ENCODE measurements around the gene ZSCAN2.

Gene ZSCAN2

DNA sequence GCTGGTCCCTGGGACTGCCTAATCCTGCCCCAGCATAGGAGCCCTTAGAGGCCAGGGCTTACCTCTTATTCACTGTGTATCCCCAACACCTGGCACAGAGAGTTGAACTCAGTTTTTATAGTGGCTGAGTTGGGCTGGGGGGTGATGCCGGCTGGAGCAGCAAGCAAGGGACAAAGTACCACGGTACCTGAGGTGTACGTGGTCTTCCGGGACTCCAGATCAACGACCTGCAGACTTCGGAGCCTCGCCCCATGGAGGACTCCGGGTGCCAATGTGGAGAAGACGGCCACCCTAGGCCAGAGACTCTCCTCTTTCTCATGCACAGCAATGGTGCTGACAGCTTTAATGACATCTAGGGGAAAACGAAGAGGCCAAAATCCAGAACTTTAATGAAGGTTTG lies 45.2 kb downstream of the ZSCAN2 start:
- no peak overlapping the region for H3K4me3 ChIP-seq (ENCODE audit: low read depth, low read length)
- TF ChIP-seq, protein P1, sequence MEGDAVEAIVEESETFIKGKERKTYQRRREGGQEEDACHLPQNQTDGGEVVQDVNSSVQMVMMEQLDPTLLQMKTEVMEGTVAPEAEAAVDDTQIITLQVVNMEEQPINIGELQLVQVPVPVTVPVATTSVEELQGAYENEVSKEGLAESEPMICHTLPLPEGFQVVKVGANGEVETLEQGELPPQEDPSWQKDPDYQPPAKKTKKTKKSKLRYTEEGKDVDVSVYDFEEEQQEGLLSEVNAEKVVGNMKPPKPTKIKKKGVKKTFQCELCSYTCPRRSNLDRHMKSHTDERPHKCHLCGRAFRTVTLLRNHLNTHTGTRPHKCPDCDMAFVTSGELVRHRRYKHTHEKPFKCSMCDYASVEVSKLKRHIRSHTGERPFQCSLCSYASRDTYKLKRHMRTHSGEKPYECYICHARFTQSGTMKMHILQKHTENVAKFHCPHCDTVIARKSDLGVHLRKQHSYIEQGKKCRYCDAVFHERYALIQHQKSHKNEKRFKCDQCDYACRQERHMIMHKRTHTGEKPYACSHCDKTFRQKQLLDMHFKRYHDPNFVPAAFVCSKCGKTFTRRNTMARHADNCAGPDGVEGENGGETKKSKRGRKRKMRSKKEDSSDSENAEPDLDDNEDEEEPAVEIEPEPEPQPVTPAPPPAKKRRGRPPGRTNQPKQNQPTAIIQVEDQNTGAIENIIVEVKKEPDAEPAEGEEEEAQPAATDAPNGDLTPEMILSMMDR (IDR thresholded peaks at IDR 0.05; ENCODE audit: low read depth, low read length), result no peak
- no peaks in the 10 kb centered on the region for H3K9me3 ChIP-seq
- no peak for DNase-seq
- no peaks in the 10 kb centered on the region for H3K4me1 ChIP-seq
- no peaks in the 10 kb centered on the region for H3K27me3 ChIP-seq
- peaks cover 64% of the 10 kb centered on the region for H3K36me3 ChIP-seq

DNA sequence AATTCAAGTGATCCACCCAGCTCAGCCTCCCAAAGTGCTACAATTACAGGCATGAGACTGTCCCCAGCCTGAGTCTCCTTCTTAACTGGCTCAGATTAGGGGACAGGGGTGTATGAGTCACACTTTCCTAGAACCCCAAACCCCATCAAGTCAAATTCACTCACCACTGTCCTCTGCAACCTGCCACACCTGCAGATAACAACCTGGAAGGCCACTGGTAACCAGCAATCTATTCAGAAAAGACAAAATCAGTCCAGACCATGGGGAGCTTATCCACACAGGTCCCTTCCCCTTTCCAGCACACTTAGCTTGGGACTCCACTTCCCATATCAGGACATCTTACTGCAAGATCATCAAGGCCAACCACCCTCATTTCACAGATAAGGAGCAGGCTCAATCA lies 46.9 kb downstream of the ZSCAN2 start:
- TF ChIP-seq, protein P1 (IDR thresholded peaks at IDR 0.05; ENCODE audit: low read depth, low read length), result no peak
- H3K4me3 ChIP-seq (ENCODE audit: low read depth, low read length), result no peak overlapping the region
- DNase-seq, result no peak
- H3K9me3 ChIP-seq, result no peaks in the 10 kb centered on the region
- no peaks in the 10 kb centered on the region for H3K4me1 ChIP-seq
- H3K36me3 ChIP-seq, result peaks cover 76% of the 10 kb centered on the region
- no peaks in the 10 kb centered on the region for H3K27me3 ChIP-seq

DNA sequence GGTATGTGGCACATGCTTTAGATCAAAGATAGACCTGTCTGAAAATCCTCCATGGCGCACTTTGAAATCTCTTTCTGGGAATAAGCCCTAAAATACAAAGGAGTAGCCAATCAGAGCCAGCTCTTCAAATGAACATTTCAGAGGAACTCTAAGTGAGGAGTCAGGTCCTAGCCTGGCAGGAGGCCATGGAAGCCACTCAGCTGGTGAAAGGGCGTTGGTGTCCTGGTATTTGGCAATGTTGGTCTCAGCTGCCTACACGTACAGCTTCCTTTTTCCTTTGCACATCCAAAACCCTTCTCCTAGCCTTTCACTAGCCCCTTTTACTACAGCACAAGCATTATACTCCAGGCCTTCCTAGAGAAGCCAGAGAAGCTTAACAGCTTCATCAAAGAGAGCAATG lies 47.7 kb downstream of the ZSCAN2 start:
- DNase-seq, result no peak

DNA sequence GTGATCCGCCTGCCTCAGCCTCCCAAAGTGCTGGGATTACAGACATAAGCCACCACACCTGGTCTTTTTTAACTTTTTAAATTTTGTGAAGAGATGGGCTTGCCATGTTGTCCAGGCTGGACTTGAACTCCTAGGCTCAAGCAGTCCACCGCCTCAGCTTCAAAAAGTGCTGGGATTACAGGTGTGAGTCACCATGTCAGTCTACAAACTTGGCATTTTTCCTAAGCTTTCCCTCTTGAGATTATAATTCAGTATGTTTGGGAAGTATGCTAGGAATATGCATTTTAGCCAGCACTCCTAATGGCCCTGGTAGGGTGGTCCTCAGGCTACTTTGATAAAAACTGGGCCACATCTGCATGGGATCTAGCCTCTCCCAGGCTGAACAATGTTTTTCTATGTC lies 48.9 kb downstream of the ZSCAN2 start:
- peaks cover 71% of the 10 kb centered on the region for H3K36me3 ChIP-seq
- no peaks in the 10 kb centered on the region for H3K9me3 ChIP-seq
- peaks cover 3% of the 10 kb centered on the region; the same call in 1 of the 2 replicates for H3K4me1 ChIP-seq
- TF ChIP-seq, protein P1 (IDR thresholded peaks at IDR 0.05; ENCODE audit: low read depth, low read length), result no peak
- H3K4me3 ChIP-seq (ENCODE audit: low read depth, low read length), result no peak overlapping the region
- no peaks in the 10 kb centered on the region for H3K27me3 ChIP-seq
- DNase-seq, result no peak

More for the DNA sequence above, 47.7 kb downstream of the ZSCAN2 start:
- H3K4me3 ChIP-seq (ENCODE audit: low read depth, low read length), result no peak overlapping the region
- TF ChIP-seq, protein P1 (IDR thresholded peaks at IDR 0.05; ENCODE audit: low read depth, low read length), result no peak
- H3K4me1 ChIP-seq, result peaks cover 3% of the 10 kb centered on the region; the same call in 1 of the 2 replicates
- no peaks in the 10 kb centered on the region for H3K9me3 ChIP-seq
- H3K36me3 ChIP-seq, result peaks cover 74% of the 10 kb centered on the region
- no peaks in the 10 kb centered on the region for H3K27me3 ChIP-seq

DNA sequence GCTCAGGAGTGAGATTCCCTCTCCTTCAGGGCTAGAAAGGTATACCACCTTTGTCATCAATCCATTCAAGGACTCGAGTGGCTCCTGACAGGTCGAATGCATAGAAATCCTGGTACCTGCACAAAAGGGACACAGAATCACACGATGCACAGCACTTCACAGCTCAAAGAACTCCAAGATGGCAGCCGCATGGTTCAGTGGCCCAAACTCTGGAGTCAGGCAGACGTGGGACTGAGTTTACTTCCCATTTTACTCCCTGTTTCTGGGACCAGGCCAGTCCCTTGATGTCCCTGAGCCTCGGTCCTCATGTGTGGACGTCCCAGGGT lies 52.7 kb downstream of the ZSCAN2 start:
- Histone ChIP-seq H3K9me3 (no peaks in the 10 kb centered on the region), H3K27me3 (no peaks in the 10 kb centered on the region), H3K4me1 (peaks cover 3% of the 10 kb centered on the region; the same call in 1 of the 2 replicates), H3K36me3 (peaks cover 37% of the 10 kb centered on the region), H3K4me3 (ENCODE audit: low read depth, low read length) (peak overlapping the region; percentile 99)
- TF ChIP-seq, protein P1 (IDR thresholded peaks at IDR 0.05; ENCODE audit: low read depth, low read length), result no peak
- DNase-seq, result no peak

DNA sequence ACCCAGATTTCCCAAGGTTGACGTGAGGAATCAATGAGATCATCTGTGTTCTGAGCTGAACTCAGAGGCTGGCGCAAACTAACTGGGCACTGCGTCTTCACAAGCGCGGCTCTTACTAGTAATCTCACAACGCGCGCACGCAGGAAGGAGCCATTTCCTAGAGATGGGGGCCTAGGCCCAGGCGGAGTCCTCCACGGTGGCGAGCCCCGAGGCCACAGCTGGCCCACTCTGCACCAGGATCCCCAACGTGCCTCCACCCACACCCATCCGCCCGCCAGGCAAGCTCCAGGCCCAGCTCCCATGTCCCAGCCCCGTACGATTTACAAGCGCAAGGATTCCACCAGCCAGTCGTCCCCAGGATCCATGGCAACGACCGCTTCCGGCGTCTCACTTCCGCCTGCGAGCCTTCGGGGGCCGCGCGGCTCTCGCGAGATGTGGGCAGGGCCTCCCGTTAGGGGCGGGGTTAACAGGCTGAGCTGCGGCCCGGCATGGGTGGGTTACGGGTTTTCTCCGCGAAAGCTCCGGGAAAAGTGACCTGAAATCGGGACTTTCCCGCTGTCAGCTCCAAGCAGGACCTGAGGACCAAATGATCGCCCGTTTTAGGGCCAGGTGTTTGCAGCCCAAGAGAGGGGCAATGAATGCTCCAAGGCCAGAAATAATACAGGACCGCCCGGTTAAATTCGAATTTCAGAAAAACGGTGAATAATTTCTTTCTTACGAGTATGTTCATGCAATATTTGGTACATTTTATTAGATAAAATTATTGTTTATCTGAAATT lies 53.3 kb downstream of the ZSCAN2 start, which contains the start of gene WDR73:
TSS of gene WDR73 (minus strand) at position 374 of the 779 bp plus-strand sequence. CDS start at position 365, 9 bp downstream.
- peaks cover 7% of the 10 kb centered on the region for H3K4me1 ChIP-seq
- H3K27me3 ChIP-seq, result no peaks in the 10 kb centered on the region
- DNase-seq, result peak; percentile 98
- no peaks in the 10 kb centered on the region for H3K9me3 ChIP-seq
- H3K4me3 ChIP-seq (ENCODE audit: low read depth, low read length), result peak within 1 kb of the TSS; percentile 99
- peaks cover 32% of the 10 kb centered on the region for H3K36me3 ChIP-seq
- TF ChIP-seq, protein P1 (IDR thresholded peaks at IDR 0.05; ENCODE audit: low read depth, low read length), result no peak
